B cell (primary cell): Measurements from ENCODE around the gene SHB. TPM values are rescaled to one million over a fixed set of nuclear protein-coding genes. Genes with fewer than 3 reads are reported as not detected.

Source experiments
- ATAC-seq: fragments of 200-7000 bp; cut with Tn5 transposase; one replicate; pipeline ENCODE4 v1.10.0; 2021; ENCODE audit warnings: low read depth, mild to moderate bottlenecking, moderate number of reproducible peaks, moderate library complexity
- CTCF ChIA-PET: fragments of 350-600 bp; sonication (Branson Sonifier 250); formaldehyde crosslinking; loops from one replicate; lab custom pipeline; 2021; ENCODE audit warnings: antibody characterized with exemption, inconsistent platforms; lab: Charles Lee
- POLR2A ChIA-PET: fragments of 350-600 bp; sonication (Branson Sonifier 250); formaldehyde crosslinking; loops from one replicate; lab custom pipeline; 2021; ENCODE audit warnings: antibody characterized with exemption; lab: Charles Lee
- DNase-seq: peaks from one replicate; pipeline ENCODE4 v3.0.0; 2013
- H2AFZ ChIP-seq: 2 replicates; pipeline ENCODE4 v1.6.1; 2012; ENCODE audit warnings: mild to moderate bottlenecking, low read depth, low read length; ENCODE audit not compliant: insufficient read depth, poor library complexity, severe bottlenecking
- H3K27ac ChIP-seq, 2 donors: 1 replicate in 1 of 2; 2 replicates in 1 of 2; pipeline ENCODE4 v1.5.1; 2012 to 2013; ENCODE audit warnings: low read length in 2 of 2, mild to moderate bottlenecking in 2 of 2, moderate library complexity in 1 of 2
- H3K27me3 ChIP-seq, 4 experiments: fragments of 200-600 bp in 1 of 4; sonication (generic) in 1 of 4; replicated peaks in 1 of 4; 1 replicate in 2 of 4; 2 replicates in 2 of 4; pipeline versions ENCODE4 v1.6.1 to v1.7.0; 2013 to 2016; ENCODE audit warnings: low read length in 3 of 4, mild to moderate bottlenecking in 2 of 4, mixed read lengths in 1 of 4, moderate library complexity in 1 of 4; ENCODE audit not compliant: insufficient read depth in 4 of 4, control insufficient read depth in 3 of 4; ENCODE audit errors: control extremely low read depth in 1 of 4
- H3K36me3 ChIP-seq, 2 experiments: replicated peaks in 1 of 2; 1 replicate in 1 of 2; 2 replicates in 1 of 2; pipeline versions ENCODE4 v1.6.1 to v1.7.1; 2013; ENCODE audit warnings: low read length in 1 of 2; ENCODE audit not compliant: insufficient read depth in 2 of 2, control insufficient read depth in 1 of 2; ENCODE audit errors: control extremely low read depth in 1 of 2, extremely low read depth in 1 of 2
- H3K4me1 ChIP-seq, 2 donors: fragments of 200-600 bp in 1 of 2; sonication (generic) in 1 of 2; 1 replicate in 1 of 2; 2 replicates in 1 of 2; pipeline versions ENCODE4 v1.5.1 to v1.6.1; 2013 to 2017; ENCODE audit warnings: low read length in 2 of 2; ENCODE audit not compliant: control insufficient read depth in 2 of 2, insufficient read depth in 2 of 2
- H3K4me2 ChIP-seq: replicated peaks from 2 replicates; pipeline ENCODE3; 2012; ENCODE audit warnings: mild to moderate bottlenecking, low read depth, low read length; ENCODE audit not compliant: poor library complexity, severe bottlenecking
- H3K4me3 ChIP-seq, 5 experiments: fragments of 200-600 bp in 1 of 5; sonication (generic) in 1 of 5; 1 replicate in 3 of 5; 2 replicates in 2 of 5; pipeline versions ENCODE4 v1.5.1 to v1.7.0; 2011 to 2016; ENCODE audit warnings: low read length in 4 of 5, mild to moderate bottlenecking in 4 of 5, low read depth in 2 of 5, control low read depth in 1 of 5, moderate library complexity in 1 of 5; ENCODE audit not compliant: insufficient read depth in 1 of 5; ENCODE audit errors: control extremely low read depth in 1 of 5, extremely low read depth in 1 of 5
- H3K79me2 ChIP-seq: fragments of 200-600 bp; sonication (generic); one replicate; pipeline ENCODE4 v1.6.0; 2016; ENCODE audit warnings: low read length; ENCODE audit not compliant: control insufficient read depth, insufficient read depth
- H3K9ac ChIP-seq: fragments of 200-600 bp; sonication (generic); 2 replicates; pipeline ENCODE4 v1.6.1; 2017; ENCODE audit warnings: mild to moderate bottlenecking, low read length, moderate library complexity
- H3K9me3 ChIP-seq, 3 donors: one replicate each; pipeline versions ENCODE4 v1.6.1 to v1.7.1; 2013; ENCODE audit warnings: low read length in 2 of 3; ENCODE audit not compliant: control insufficient read depth in 2 of 3, insufficient read depth in 1 of 3; ENCODE audit errors: control extremely low read depth in 1 of 3
- H4K20me1 ChIP-seq: 2 replicates; pipeline ENCODE4 v1.6.0; 2012; ENCODE audit warnings: mild to moderate bottlenecking, low read length; ENCODE audit not compliant: insufficient read depth, control insufficient read depth, poor library complexity, severe bottlenecking
- H3K27ac Mint-ChIP-seq: one replicate; pipeline ENCODE4 v1.8.0; 2021; ENCODE audit warnings: mixed read lengths
- H3K27me3 Mint-ChIP-seq: one replicate; pipeline ENCODE4 v1.8.0; 2021; ENCODE audit warnings: mixed read lengths
- H3K4me1 Mint-ChIP-seq: one replicate; pipeline ENCODE4 v1.8.0; 2021; ENCODE audit warnings: mixed read lengths
- H3K4me3 Mint-ChIP-seq: one replicate; pipeline ENCODE4 v1.8.0; 2021; ENCODE audit warnings: mixed read lengths
- H3K9me3 Mint-ChIP-seq: one replicate; pipeline ENCODE4 v1.8.0; 2022; ENCODE audit warnings: mixed read lengths; ENCODE audit not compliant: insufficient read depth
- EZH2 ChIP-seq: IDR thresholded peaks from 2 replicates; pipeline ENCODE4 v1.6.1; 2012; ENCODE audit warnings: borderline replicate concordance, low read depth, mild to moderate bottlenecking, moderate library complexity, low read length; ENCODE audit not compliant: insufficient read depth, poor library complexity, severe bottlenecking
- WGBS: methylation state at CpG from one replicate; pipeline ENCODE4 v1.1.5; 2013; ENCODE audit warnings: missing lambda C conversion rate; ENCODE audit not compliant: insufficient coverage; 5-methylcytosine and 5-hydroxymethylcytosine counted together
- intact Hi-C: fragments of 100-400 bp; cut with micrococcal nuclease; formaldehyde crosslinking; loops from one replicate; pipeline ENCODE4 v1.10.0; 2022
- polyA plus RNA-seq: library from polyadenylated mRNA; depleted of rRNA; stranded (reverse); fragments of >200 nt; gene quantifications from 2 replicates; pipeline ENCODE4 v1.2.3, GENCODE V29; 2012
- total RNA-seq, 2 donors: library from RNA; stranded (reverse); fragments of 120-200 nt in 1 of 2; gene quantifications; 1 replicate in 1 of 2; 2 replicates in 1 of 2; pipeline versions ENCODE4 v1.2.3 to v1.2.4, GENCODE V29; 2013 to 2022
- TF ChIP-seq, protein P1 (sequence below): fragments of 200-600 bp; IDR thresholded peaks from one replicate; pipeline ENCODE4 v1.8.0; 2022; ENCODE audit warnings: antibody characterized with exemption, mild to moderate bottlenecking

The SHB gene
- total and polyA plus RNA-seq, 2 donors (not counting 1 experiment from before 2014, with no cell fraction given) = 0.06 to 1.9 TPM

- Histone ChIP-seq H3K4me2 (no peak overlapping the region), H3K79me2 (no peaks in the 10 kb centered on the region)
These were observed 42.0 kb downstream of the SHB start for GRCh38 chr9:38026840-38027527.

More at GRCh38 chr9:38026840-38027527, 42.0 kb downstream of the SHB start:
- intact Hi-C loops = no loop called here
- ATAC-seq (no peak), DNase-seq (no peak)
- Histone ChIP-seq H3K4me3 (no peak overlapping the region), H3K36me3 (no peaks in the 10 kb centered on the region), H3K27ac (no peak overlapping the region), H3K9me3 (no peaks in the 10 kb centered on the region), H3K9ac (no peak overlapping the region), H3K27me3 (no peaks in the 10 kb centered on the region), H3K4me1 (peaks cover 0 to 5% of the 10 kb centered on the region in 2 donors), H2AFZ (no peak overlapping the region), H4K20me1 (no peaks in the 10 kb centered on the region)
- peaks cover 7% of the 10 kb centered on the region for H3K27me3 Mint-ChIP-seq
- H3K27ac Mint-ChIP-seq = no peak overlapping the region
- H3K4me1 Mint-ChIP-seq = peaks cover 6% of the 10 kb centered on the region
- CTCF ChIA-PET = no interaction called here
- no peaks in the 10 kb centered on the region for H3K9me3 Mint-ChIP-seq
- no peak overlapping the region for H3K4me3 Mint-ChIP-seq
- POLR2A ChIA-PET = no interaction called here
- TF ChIP-seq, protein P1, sequence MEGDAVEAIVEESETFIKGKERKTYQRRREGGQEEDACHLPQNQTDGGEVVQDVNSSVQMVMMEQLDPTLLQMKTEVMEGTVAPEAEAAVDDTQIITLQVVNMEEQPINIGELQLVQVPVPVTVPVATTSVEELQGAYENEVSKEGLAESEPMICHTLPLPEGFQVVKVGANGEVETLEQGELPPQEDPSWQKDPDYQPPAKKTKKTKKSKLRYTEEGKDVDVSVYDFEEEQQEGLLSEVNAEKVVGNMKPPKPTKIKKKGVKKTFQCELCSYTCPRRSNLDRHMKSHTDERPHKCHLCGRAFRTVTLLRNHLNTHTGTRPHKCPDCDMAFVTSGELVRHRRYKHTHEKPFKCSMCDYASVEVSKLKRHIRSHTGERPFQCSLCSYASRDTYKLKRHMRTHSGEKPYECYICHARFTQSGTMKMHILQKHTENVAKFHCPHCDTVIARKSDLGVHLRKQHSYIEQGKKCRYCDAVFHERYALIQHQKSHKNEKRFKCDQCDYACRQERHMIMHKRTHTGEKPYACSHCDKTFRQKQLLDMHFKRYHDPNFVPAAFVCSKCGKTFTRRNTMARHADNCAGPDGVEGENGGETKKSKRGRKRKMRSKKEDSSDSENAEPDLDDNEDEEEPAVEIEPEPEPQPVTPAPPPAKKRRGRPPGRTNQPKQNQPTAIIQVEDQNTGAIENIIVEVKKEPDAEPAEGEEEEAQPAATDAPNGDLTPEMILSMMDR = no peak
- no peak for TF ChIP-seq EZH2
- 86% methylated on average over 6 of the region's 6 CpGs for WGBS
